ENCODE measurements around the gene MACROH2A2. TPM values are rescaled to one million over a fixed set of nuclear protein-coding genes. Genes with fewer than 3 reads are reported as not detected.
A peak's percentile ranks its signal among the peaks of the same experiment; 100 is the strongest.
"Not testable (repeated sequence)": the region's sequence is repeated elsewhere in the genome, so short reads cannot be mapped to it uniquely, and the experiment has no call there.

Gene MACROH2A2
- total RNA-seq, 2 donors from 2014 or later = 13.0 to 15.5 TPM

DNA sequence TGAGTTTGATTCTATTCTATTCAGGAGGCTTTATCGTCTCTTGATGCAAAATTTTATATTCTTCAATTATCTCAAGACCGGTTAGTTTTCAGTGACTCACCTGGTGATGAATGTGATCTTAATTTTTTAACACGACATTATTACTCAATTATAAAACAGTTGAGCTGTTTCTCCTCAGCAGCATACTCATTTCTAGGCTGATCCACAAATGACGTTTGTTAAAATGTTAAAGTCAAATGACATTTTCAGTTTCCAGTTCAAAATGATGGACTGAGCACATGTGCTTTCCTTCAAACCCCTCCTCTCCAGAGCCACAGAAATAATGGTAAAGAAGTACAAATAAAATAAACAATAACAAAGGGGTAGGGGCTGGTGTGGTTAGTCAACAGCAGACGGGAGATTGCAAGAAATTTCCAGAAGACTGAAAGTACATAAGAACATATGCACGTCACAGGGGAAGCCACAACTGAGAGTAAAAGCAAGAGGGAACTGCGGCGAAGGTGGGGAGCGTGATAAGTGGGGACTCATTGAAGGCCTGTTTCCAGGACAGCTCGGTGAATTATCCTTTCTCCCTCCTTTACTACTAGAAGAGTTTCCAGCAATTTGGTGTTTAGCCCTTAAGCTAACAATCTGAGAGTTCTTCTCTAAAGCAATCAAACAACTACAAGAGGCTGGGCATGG lies 10.9 kb downstream of the MACROH2A2 start:
- intact Hi-C loops (cut with DNase I) = no loop called here
- no peak for DNase-seq

DNA sequence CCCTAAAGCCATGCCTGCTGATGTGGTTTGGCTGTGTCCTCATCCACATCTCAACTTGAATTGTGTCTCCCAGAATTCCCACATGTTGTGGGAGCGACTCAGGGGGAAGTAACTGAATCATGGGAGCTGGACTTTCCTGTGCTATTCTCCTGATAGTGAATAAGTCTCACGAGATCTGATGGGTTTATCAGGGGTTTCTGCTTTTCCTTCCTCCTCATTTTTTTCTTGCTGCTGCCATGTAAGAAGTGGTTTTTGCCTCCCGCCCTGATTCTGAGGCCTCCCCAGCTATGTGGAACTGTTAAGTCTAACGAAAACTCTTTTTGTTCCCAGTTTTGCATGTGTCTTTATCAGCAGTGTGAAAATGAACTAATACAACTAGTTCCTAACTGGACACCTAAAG lies 11.8 kb downstream of the MACROH2A2 start:
- intact Hi-C loops (cut with DNase I) = no loop called here
- ATAC-seq = no peak
- DNase-seq = no peak

More for the DNA sequence above, 10.9 kb downstream of the MACROH2A2 start:
- no peak for ATAC-seq

GRCh38 chr10:70066190-70066589 lies 13.5 kb downstream of the MACROH2A2 start:
- no peak for ATAC-seq
- no peak for DNase-seq

DNA sequence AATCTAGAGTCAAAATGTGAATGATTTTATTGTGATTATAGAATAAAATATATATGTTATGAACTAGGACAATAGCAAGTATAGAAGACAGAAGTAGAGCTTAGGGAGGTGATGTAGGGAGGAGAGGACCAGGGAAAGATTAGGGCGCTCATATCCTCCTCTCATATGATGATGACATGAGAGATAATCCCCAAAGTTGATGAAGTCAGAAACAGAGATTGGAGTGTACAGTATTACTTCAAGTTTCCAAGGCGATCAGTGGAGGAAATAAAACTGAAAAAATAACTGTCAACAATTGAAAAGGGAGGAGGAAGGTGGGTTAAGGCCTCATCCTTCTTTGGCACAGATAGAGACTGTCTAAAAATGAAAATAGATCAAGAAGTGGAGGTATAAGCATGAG lies 14.9 kb downstream of the MACROH2A2 start:
- ATAC-seq = no peak
- intact Hi-C loops (cut with DNase I) = no loop called here
- no peak for DNase-seq

More at GRCh38 chr10:70066190-70066589, 13.5 kb downstream of the MACROH2A2 start:
- intact Hi-C loops (cut with DNase I) = no loop called here

DNA sequence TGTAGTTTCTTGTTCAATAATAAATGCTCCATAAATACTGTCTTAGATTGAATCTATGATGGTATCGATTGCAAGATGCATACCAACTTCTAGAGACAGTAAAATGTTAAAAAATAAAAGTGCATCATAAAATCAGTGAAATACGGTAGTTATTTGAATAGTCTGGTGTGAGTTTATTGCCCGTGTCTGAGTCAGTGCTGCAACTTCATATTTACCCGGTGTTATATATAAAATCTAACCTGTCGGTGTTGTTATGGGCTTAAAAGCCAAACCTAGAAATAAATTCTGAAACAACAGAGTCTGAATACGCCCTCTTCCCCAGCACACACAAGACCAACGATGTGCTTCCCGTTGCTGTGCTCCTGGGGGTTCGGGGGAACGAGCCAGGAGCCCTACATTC lies 16.3 kb downstream of the MACROH2A2 start:
- intact Hi-C loops (cut with DNase I) = no loop called here
- DNase-seq = no peak
- no peak for ATAC-seq

DNA sequence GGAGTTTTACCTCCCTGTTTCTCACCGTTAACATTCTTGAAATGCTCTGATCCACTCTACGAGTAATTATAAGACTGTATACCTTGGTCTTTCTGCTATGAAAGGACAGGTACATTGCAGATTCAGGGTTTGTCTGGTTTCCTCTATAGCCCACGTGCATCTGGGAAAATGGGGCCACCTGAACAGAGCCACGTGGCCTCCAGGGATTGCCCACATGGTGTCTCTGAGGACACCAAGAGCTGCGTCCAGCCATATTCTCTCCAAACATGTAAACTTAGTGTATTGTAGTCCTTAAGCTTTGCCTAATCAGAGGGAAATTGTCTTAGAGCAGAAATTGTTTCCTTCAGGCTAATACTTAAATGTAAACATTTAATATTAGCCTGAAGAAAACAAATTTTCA lies 16.7 kb downstream of the MACROH2A2 start:
- ATAC-seq (no peak), DNase-seq (no peak)
- intact Hi-C loops (cut with DNase I) = no loop called here

- intact Hi-C loops (cut with DNase I) = no loop called here
- ATAC-seq = no peak
- DNase-seq = no peak
These were observed 18.2 kb downstream of the MACROH2A2 start for GRCh38 chr10:70070834-70071233.

GRCh38 chr10:70074165-70074564 lies 21.5 kb downstream of the MACROH2A2 start:
- intact Hi-C loops (cut with DNase I) = no loop called here
- no peak for ATAC-seq

GRCh38 chr10:70074971-70075370 lies 22.3 kb downstream of the MACROH2A2 start:
- ATAC-seq (no peak), DNase-seq (no peak)
- intact Hi-C loops (cut with DNase I) = no loop called here

More at GRCh38 chr10:70074165-70074564, 21.5 kb downstream of the MACROH2A2 start:
- no peak for DNase-seq

DNA sequence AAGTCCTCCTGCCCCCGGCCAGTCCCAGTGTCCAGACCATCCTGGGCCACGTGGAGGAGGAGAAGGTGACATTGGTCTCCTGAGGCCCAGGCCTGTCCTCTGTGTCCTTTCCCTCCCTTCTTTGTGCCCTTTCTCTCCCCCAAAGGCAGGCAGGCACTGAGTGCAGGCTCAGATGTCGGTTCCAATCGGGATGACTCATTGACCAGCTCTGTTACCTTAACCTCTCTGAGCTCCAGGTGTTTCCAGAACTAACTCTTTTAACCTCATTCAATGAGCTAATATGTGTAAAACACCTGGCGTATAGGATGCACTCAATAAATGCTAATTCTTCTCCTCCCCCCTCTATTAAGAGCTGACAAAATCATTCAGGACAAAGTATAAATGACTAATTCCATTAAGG lies 25.7 kb downstream of the MACROH2A2 start:
- no peak for ATAC-seq
- no peak for DNase-seq
- intact Hi-C loops (cut with DNase I) = no loop called here

DNA sequence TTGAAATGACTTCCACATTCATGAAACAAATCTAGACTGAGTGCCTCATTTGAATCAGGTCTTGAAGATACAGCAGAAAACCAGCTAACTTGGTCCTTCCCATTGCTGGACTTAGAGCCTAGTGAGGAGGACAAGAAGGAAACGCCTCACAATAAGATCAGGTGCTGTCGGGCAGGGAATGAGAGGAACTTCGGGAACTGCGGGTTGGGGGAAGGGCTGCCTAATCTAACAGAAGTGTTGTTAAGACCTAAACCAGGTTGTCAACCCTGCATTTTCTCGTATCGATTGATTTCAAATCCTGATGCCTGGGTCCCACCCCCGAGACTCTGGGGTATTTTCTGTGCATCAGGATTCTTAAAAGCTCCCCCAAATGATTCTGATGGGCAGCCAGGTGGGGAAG lies 26.3 kb downstream of the MACROH2A2 start:
- intact Hi-C loops (cut with DNase I) = no loop called here
- DNase-seq = no peak
- no peak for ATAC-seq

DNA sequence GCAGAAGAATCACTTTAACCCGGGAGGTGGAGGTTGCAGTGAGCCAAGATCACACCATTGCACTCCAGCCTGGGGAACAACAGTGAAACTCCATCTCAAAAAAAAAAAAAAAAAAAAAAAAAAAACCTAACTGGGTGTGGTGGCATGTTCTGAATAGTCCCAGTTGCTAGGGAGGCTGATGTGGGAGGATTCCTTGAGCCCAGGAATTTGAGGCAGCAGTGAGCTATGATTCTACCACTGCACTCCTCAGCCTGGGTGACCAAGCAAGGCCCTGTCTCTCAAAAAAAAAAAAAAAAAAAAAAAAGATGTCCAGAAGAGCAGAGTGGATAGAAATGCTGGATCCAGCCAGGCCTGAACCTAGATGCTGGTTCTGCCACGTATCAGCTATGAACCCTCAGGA lies 28.1 kb downstream of the MACROH2A2 start:
- ATAC-seq; intact Hi-C loops (cut with DNase I); DNase-seq: not testable (repeated sequence)

GRCh38 chr10:70084189-70084588 lies 31.5 kb downstream of the MACROH2A2 start:
- DNase-seq (no peak), ATAC-seq (no peak)
- intact Hi-C loops (cut with DNase I) = no loop called here

- ATAC-seq (no peak), DNase-seq (no peak)
- intact Hi-C loops (cut with DNase I) = no loop called here
These were observed 33.4 kb downstream of the MACROH2A2 start for GRCh38 chr10:70085975-70086613.

GRCh38 chr10:70087616-70088307 lies 35.1 kb downstream of the MACROH2A2 start:
- ATAC-seq (peak in 1 of 2 donors; percentile 19), DNase-seq (no peak)
- intact Hi-C loops (cut with DNase I) = no loop called here

- intact Hi-C loops (cut with DNase I) = no loop called here
- ATAC-seq = no peak
These were observed 35.7 kb downstream of the MACROH2A2 start for GRCh38 chr10:70088308-70088698.

DNA sequence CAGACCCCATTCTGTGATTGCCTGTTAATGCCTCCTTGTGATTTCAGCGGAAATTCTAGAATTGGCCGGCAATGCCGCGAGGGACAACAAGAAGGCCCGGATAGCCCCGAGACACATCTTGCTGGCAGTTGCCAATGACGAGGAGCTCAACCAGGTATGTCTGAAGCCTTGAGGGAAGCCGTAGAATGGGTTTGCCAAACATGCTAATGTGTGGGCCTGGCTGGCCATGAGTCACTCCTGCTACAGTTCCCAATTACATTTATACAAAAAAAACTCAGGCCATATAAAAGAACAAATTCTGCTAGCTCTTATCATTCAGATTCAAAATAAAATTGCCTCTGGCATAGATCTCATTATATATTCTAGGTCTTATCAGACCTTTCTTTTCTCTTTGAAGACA lies 37.4 kb downstream of the MACROH2A2 start:
- intact Hi-C loops (cut with DNase I) = no loop called here
- ATAC-seq (no peak), DNase-seq (no peak)

More at GRCh38 chr10:70088308-70088698, 35.7 kb downstream of the MACROH2A2 start:
- no peak for DNase-seq

- no peak for ATAC-seq
- intact Hi-C loops (cut with DNase I) = no loop called here
- DNase-seq = no peak
These were observed 38.3 kb downstream of the MACROH2A2 start for GRCh38 chr10:70090951-70091350.

- ATAC-seq (no peak), DNase-seq (no peak)
- intact Hi-C loops (cut with DNase I) = no loop called here
These were observed 39.7 kb downstream of the MACROH2A2 start for GRCh38 chr10:70092389-70092718.

GRCh38 chr10:70093335-70093944 lies 40.8 kb downstream of the MACROH2A2 start:
- ATAC-seq (peak in 1 of 2 donors; percentile 38), DNase-seq (no peak)
- intact Hi-C loops (cut with DNase I) = no loop called here

Measured in left cardiac atrium (tissue), 4 donors.